Stomach (tissue), 9 donors: ENCODE measurements around the gene LYZL2. TPM values are rescaled to one million over a fixed set of nuclear protein-coding genes. Genes with fewer than 3 reads are reported as not detected.

Source experiments
- DNase-seq, 2 donors: peaks; one replicate each; pipeline versions ENCODE4 v3.0.0 to v3.0.0-alpha.2; 2013 to 2019
- H3K27ac ChIP-seq, 5 donors: fragments of 200-600 bp in 4 of 5; sonication (generic) in 4 of 5; one replicate each; pipeline ENCODE4 v1.5.1; 2013 to 2019; ENCODE audit warnings: mild to moderate bottlenecking in 1 of 5, moderate library complexity in 1 of 5
- H3K27me3 ChIP-seq, 3 donors: fragments of 200-600 bp; sonication (generic); one replicate each; pipeline ENCODE4 v1.5.1; 2017 to 2019; ENCODE audit warnings: mixed run types in 1 of 3
- H3K36me3 ChIP-seq, 4 donors: fragments of 200-600 bp; sonication (generic); 1 replicate in 3 of 4; 2 replicates in 1 of 4; pipeline ENCODE4 v1.5.1; 2016 to 2019
- H3K4me1 ChIP-seq, 4 donors: fragments of 200-600 bp; sonication (generic); one replicate each; pipeline ENCODE4 v1.5.1; 2016 to 2019
- H3K4me3 ChIP-seq, 4 donors: fragments of 200-600 bp; sonication (generic) in 3 of 4; one replicate each; pipeline ENCODE4 v1.5.1; 2016 to 2019; ENCODE audit warnings: mild to moderate bottlenecking in 1 of 4
- H3K9me3 ChIP-seq, 4 donors: fragments of 200-600 bp; sonication (generic); one replicate each; pipeline ENCODE4 v1.5.1; 2016 to 2019
- CTCF ChIP-seq, 7 experiments: fragments of 450-650 bp in 4 of 7; fragments of 200-600 bp in 3 of 7; sonication (generic) in 3 of 7; IDR thresholded peaks; one replicate each; pipeline ENCODE4 v1.5.1; 2016 to 2019; ENCODE audit warnings: antibody characterized with exemption in 7 of 7, control low read depth in 2 of 7, mild to moderate bottlenecking in 1 of 7
- EP300 ChIP-seq: sonication (generic); formaldehyde crosslinking; IDR thresholded peaks from one replicate; pipeline ENCODE4 v1.6.1; 2017; ENCODE audit warnings: antibody characterized with exemption
- POLR2A ChIP-seq, 4 donors: fragments of 450-650 bp; IDR thresholded peaks; one replicate each; pipeline ENCODE4 v1.6.1; 2016; ENCODE audit warnings: antibody characterized with exemption in 4 of 4, control low read depth in 2 of 4, mild to moderate bottlenecking in 1 of 4, moderate library complexity in 1 of 4
- POLR2AphosphoS5 ChIP-seq, 3 donors: sonication (generic); formaldehyde crosslinking; IDR thresholded peaks; one replicate each; pipeline ENCODE4 v1.6.1; 2016; ENCODE audit warnings: antibody characterized with exemption in 3 of 3
- WGBS, 5 donors: extraction: QIAGEN DNeasy Blood & Tissue Kit in 3 of 5; methylation state at CpG; one replicate each; pipeline versions ENCODE4 v1.1.5 to v1.1.7; 2013 to 2018; 5-methylcytosine and 5-hydroxymethylcytosine counted together
- intact Hi-C: fragments of 100-400 bp; cut with DNase I; formaldehyde crosslinking; loops from one replicate; pipeline ENCODE4 v1.15.1; 2023; ENCODE audit warnings: low total_unique reads
- polyA plus RNA-seq, 3 donors: library from polyadenylated mRNA; stranded (reverse); fragments of 200-250 nt; gene quantifications; one replicate each; pipeline ENCODE4 v1.2.3, GENCODE V29; 2013
- total RNA-seq, 5 donors: library from RNA; depleted of rRNA; stranded (reverse); fragments of >200 nt; gene quantifications; one replicate each; pipeline versions ENCODE4 v1.1.0 to v1.2.3, GENCODE V29; 2014 to 2016
- donor health status: healthy with polysubstance abuse.
- donor health status: Bipolar disorder and iron deficiency.
- donor health status: healthy.

Gene LYZL2
- total and polyA plus RNA-seq, 8 donors, result not detected

- intact Hi-C loops, result no loop called here
- Histone ChIP-seq H3K4me3 (no peak overlapping the region), H3K27me3 (no peaks in the 10 kb centered on the region), H3K27ac (no peak overlapping the region), H3K4me1 (peaks cover 0 to 13% (median 3%) of the 10 kb centered on the region in 4 donors), H3K36me3 (no peaks in the 10 kb centered on the region), H3K9me3 (no peaks in the 10 kb centered on the region)
- no peak for DNase-seq
- TF ChIP-seq EP300 (no peak), POLR2AphosphoS5 (IDR thresholded peaks at IDR 0.05) (no peak), CTCF (IDR thresholded peaks at IDR 0.05) (no peak), POLR2A (IDR thresholded peaks at IDR 0.05) (no peak)
Observed at GRCh38 chr10:30577048-30577447, 52.5 kb downstream of the LYZL2 start.

- Histone ChIP-seq H3K4me1 (peaks cover 0 to 10% (median 1%) of the 10 kb centered on the region in 4 donors), H3K27me3 (no peaks in the 10 kb centered on the region), H3K4me3 (no peak overlapping the region), H3K27ac (no peak overlapping the region), H3K9me3 (no peaks in the 10 kb centered on the region), H3K36me3 (no peaks in the 10 kb centered on the region)
- intact Hi-C loops, result no loop called here
- DNase-seq, result no peak
- WGBS, 5 donors, result 77 to 83% (median 80%) methylated on average over 6 of the region's 6 CpGs
- TF ChIP-seq POLR2A (IDR thresholded peaks at IDR 0.05) (no peak), EP300 (no peak), POLR2AphosphoS5 (IDR thresholded peaks at IDR 0.05) (no peak), CTCF (IDR thresholded peaks at IDR 0.05) (no peak)
Observed at GRCh38 chr10:30576641-30577040, 52.9 kb downstream of the LYZL2 start.

- Histone ChIP-seq H3K4me1 (peaks cover 0 to 1% (median 0%) of the 10 kb centered on the region in 4 donors), H3K4me3 (no peak overlapping the region), H3K27ac (no peak overlapping the region), H3K27me3 (no peaks in the 10 kb centered on the region), H3K9me3 (no peaks in the 10 kb centered on the region), H3K36me3 (no peaks in the 10 kb centered on the region)
- DNase-seq, result no peak
- intact Hi-C loops, result no loop called here
- TF ChIP-seq POLR2A (IDR thresholded peaks at IDR 0.05) (no peak), EP300 (no peak), POLR2AphosphoS5 (IDR thresholded peaks at IDR 0.05) (no peak), CTCF (IDR thresholded peaks at IDR 0.05) (no peak)
- 87 to 96% (median 92%) methylated on average over 4 of the region's 4 CpGs for WGBS, 5 donors
Observed at GRCh38 chr10:30574432-30574796, 55.1 kb downstream of the LYZL2 start.

GRCh38 chr10:30573721-30574431 is 55.7 kb downstream of the LYZL2 start:
- H3K27me3 ChIP-seq, result no peaks in the 10 kb centered on the region
- no peaks in the 10 kb centered on the region for H3K4me1 ChIP-seq
- DNase-seq, result no peak
- H3K9me3 ChIP-seq, result no peaks in the 10 kb centered on the region
- TF ChIP-seq POLR2A (IDR thresholded peaks at IDR 0.05) (no peak), POLR2AphosphoS5 (IDR thresholded peaks at IDR 0.05) (no peak), EP300 (no peak), CTCF (IDR thresholded peaks at IDR 0.05) (no peak)
- WGBS, 5 donors, result 67 to 76% (median 71%) methylated on average over 7 of the region's 7 CpGs
- H3K36me3 ChIP-seq, result no peaks in the 10 kb centered on the region
- H3K27ac ChIP-seq, result no peak overlapping the region
- no peak overlapping the region for H3K4me3 ChIP-seq
- intact Hi-C loops, result no loop called here
